HG03196 (cell line): ENCODE data around the gene LIMCH1.

Experiments
- ATAC-seq: cut with Tn5 transposase; IDR thresholded peaks from one replicate; pipeline ENCODE4 v1.9.1; 2021; ENCODE audit not compliant: unreplicated experiment

Gene LIMCH1

GRCh38 chr4:41749631-41750039 is 211.7 kb downstream of the LIMCH1 start:
- ATAC-seq, result no peak
